ENCODE results near the gene DHRS7B. TPM values are rescaled to one million over a fixed set of nuclear protein-coding genes. Genes with fewer than 3 reads are reported as not detected.

The DHRS7B gene
- total RNA-seq, 1 donor from 2014 or later: 21.6 TPM

GRCh38 chr17:21160401-21160800 is 33.6 kb downstream of the DHRS7B start:
- no peaks in the 10 kb centered on the region for H3K27me3 ChIP-seq
- no peak overlapping the region for H3K27ac ChIP-seq
- no peaks in the 10 kb centered on the region for H3K4me1 ChIP-seq
- Mint-ChIP-seq H3K4me1 (peaks cover 13% of the 10 kb centered on the region), H3K36me3 (no peaks in the 10 kb centered on the region), H3K27me3 (ENCODE audit: insufficient read depth, low read depth) (peaks cover 7% of the 10 kb centered on the region), H3K27ac (no peak overlapping the region), H3K4me3 (no peak overlapping the region), H3K9me3 (peaks cover 7% of the 10 kb centered on the region)
- H3K36me3 ChIP-seq: no peaks in the 10 kb centered on the region
- TF ChIP-seq EZH2phosphoT487 (IDR thresholded peaks at IDR 0.05): no peak
- no peak for TF ChIP-seq EZH2 (IDR thresholded peaks at IDR 0.05)
- no peak for TF ChIP-seq CTCF (IDR thresholded peaks at IDR 0.05)
- H4K20me1 ChIP-seq (ENCODE audit: low read depth): no peaks in the 10 kb centered on the region
- no peaks in the 10 kb centered on the region for H3F3A ChIP-seq (ENCODE audit: low read depth)
- H3K79me2 ChIP-seq (ENCODE audit: low read depth): no peaks in the 10 kb centered on the region
- no peak for DNase-seq (ENCODE audit: low spot score)
- H3K4me2 ChIP-seq: no peak overlapping the region
- no peak overlapping the region for H3K4me3 ChIP-seq
- peaks cover 5% of the 10 kb centered on the region for H3K9me3 ChIP-seq (ENCODE audit: low read depth)
- H3K9ac ChIP-seq: no peak overlapping the region
- no peak overlapping the region for H2AFZ ChIP-seq (replicated peaks)

GRCh38 chr17:21161498-21162393 is 35.0 kb downstream of the DHRS7B start:
- Histone ChIP-seq H3K79me2 (ENCODE audit: low read depth) (no peaks in the 10 kb centered on the region), H3K4me3 (no peak overlapping the region), H3F3A (ENCODE audit: low read depth) (no peaks in the 10 kb centered on the region), H3K27ac (no peak overlapping the region), H3K4me1 (no peaks in the 10 kb centered on the region), H3K9ac (no peak overlapping the region), H3K27me3 (no peaks in the 10 kb centered on the region), H4K20me1 (ENCODE audit: low read depth) (no peaks in the 10 kb centered on the region), H3K4me2 (no peak overlapping the region), H2AFZ (replicated peaks) (no peak overlapping the region), H3K9me3 (ENCODE audit: low read depth) (no peaks in the 10 kb centered on the region), H3K36me3 (no peaks in the 10 kb centered on the region)
- peaks cover 2% of the 10 kb centered on the region for H3K9me3 Mint-ChIP-seq
- peaks cover 13% of the 10 kb centered on the region for H3K4me1 Mint-ChIP-seq
- DNase-seq (ENCODE audit: low spot score): no peak
- H3K36me3 Mint-ChIP-seq: no peaks in the 10 kb centered on the region
- H3K27ac Mint-ChIP-seq: no peak overlapping the region
- TF ChIP-seq EZH2 (IDR thresholded peaks at IDR 0.05): no peak
- TF ChIP-seq CTCF (IDR thresholded peaks at IDR 0.05): no peak
- no peak for TF ChIP-seq EZH2phosphoT487 (IDR thresholded peaks at IDR 0.05)
- peaks cover 5% of the 10 kb centered on the region for H3K27me3 Mint-ChIP-seq (ENCODE audit: insufficient read depth, low read depth)
- no peak overlapping the region for H3K4me3 Mint-ChIP-seq

GRCh38 chr17:21162394-21162775 is 35.6 kb downstream of the DHRS7B start:
- Histone ChIP-seq H3K9me3 (ENCODE audit: low read depth) (no peaks in the 10 kb centered on the region), H3K9ac (no peak overlapping the region), H3K27ac (no peak overlapping the region), H3F3A (ENCODE audit: low read depth) (no peaks in the 10 kb centered on the region), H3K4me2 (no peak overlapping the region), H4K20me1 (ENCODE audit: low read depth) (no peaks in the 10 kb centered on the region), H2AFZ (replicated peaks) (no peak overlapping the region), H3K36me3 (no peaks in the 10 kb centered on the region), H3K4me3 (no peak overlapping the region), H3K79me2 (ENCODE audit: low read depth) (no peaks in the 10 kb centered on the region), H3K27me3 (no peaks in the 10 kb centered on the region), H3K4me1 (no peaks in the 10 kb centered on the region)
- H3K27me3 Mint-ChIP-seq (ENCODE audit: insufficient read depth, low read depth): peaks cover 5% of the 10 kb centered on the region
- no peak for DNase-seq (ENCODE audit: low spot score)
- H3K36me3 Mint-ChIP-seq: no peaks in the 10 kb centered on the region
- H3K9me3 Mint-ChIP-seq: peaks cover 2% of the 10 kb centered on the region
- no peak overlapping the region for H3K4me3 Mint-ChIP-seq
- peak overlapping the region; percentile 24 for H3K27ac Mint-ChIP-seq
- peaks cover 13% of the 10 kb centered on the region for H3K4me1 Mint-ChIP-seq
- TF ChIP-seq EZH2 (IDR thresholded peaks at IDR 0.05): no peak
- TF ChIP-seq CTCF (IDR thresholded peaks at IDR 0.05): no peak
- TF ChIP-seq EZH2phosphoT487 (IDR thresholded peaks at IDR 0.05): no peak

Measured in neural progenitor cell (in vitro differentiated cells).